ENCODE measurements around the gene NCOR1. TPM values are rescaled to one million over a fixed set of nuclear protein-coding genes. Genes with fewer than 3 reads are reported as not detected.

Gene NCOR1
- total and polyA plus RNA-seq, 9 of the 15 experiments (the other 6 are each of a cell fraction or from before 2014, with no cell fraction given), result 20.2 to 66.5 (median 50.9) TPM

- TF ChIP-seq ZNF318 (IDR thresholded peaks at IDR 0.05; ENCODE audit: borderline replicate concordance in 1 of 2, low read depth in 1 of 2) (no peak), NR2F6 (CRISPR knock-in tag; IDR thresholded peaks at IDR 0.05) (no peak), RFX5 (IDR thresholded peaks at IDR 0.05; ENCODE audit: low read depth, low read length) (no peak), MEIS2 (IDR thresholded peaks at IDR 0.05; ENCODE audit: partially characterized antibody) (peak; percentile 60), PCBP1 (IDR thresholded peaks at IDR 0.05; ENCODE audit: low read depth, low read length, poor library complexity, severe bottlenecking) (no peak), CTCF (IDR thresholded peaks at IDR 0.05 in 2 of 3, conservative IDR thresholded peaks at IDR 0.05 in 1 of 3; ENCODE audit: insufficient read depth in 2 of 3, low read depth in 1 of 3, low read length in 3 of 3) (no peak), NUFIP1 (IDR thresholded peaks at IDR 0.05; ENCODE audit: partially characterized antibody) (no peak), RBFOX2 (IDR thresholded peaks at IDR 0.05; ENCODE audit: low read depth, low read length) (peak; percentile 92), ZBTB17 (CRISPR knock-in tag; IDR thresholded peaks at IDR 0.05) (0 out of 2 replicates have a peak, but pooled peaks have one; percentile 48), ZNF165 (CRISPR knock-in tag; IDR thresholded peaks at IDR 0.05; ENCODE audit: borderline replicate concordance) (no peak), KHSRP (IDR thresholded peaks at IDR 0.05) (no peak), CREB1 (IDR thresholded peaks at IDR 0.05) (no peak), CREB1 (CRISPR knock-in tag; IDR thresholded peaks at IDR 0.05) (no peak)
- TF ChIP-seq, protein P1, sequence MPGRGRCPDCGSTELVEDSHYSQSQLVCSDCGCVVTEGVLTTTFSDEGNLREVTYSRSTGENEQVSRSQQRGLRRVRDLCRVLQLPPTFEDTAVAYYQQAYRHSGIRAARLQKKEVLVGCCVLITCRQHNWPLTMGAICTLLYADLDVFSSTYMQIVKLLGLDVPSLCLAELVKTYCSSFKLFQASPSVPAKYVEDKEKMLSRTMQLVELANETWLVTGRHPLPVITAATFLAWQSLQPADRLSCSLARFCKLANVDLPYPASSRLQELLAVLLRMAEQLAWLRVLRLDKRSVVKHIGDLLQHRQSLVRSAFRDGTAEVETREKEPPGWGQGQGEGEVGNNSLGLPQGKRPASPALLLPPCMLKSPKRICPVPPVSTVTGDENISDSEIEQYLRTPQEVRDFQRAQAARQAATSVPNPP (IDR thresholded peaks at IDR 0.05; ENCODE audit: borderline replicate concordance, insufficient read depth, insufficient read length), result no peak
Measured at GRCh38 chr17:16217002-16217635, 1.8 kb upstream of the NCOR1 start, which contains the start of gene PIGL (continued).
